OCI-M2 (cell line): Measurements from ENCODE around the gene CEP57.

Source experiments
- DNase-seq: peaks from one replicate; lab custom pipeline; 2025; ENCODE audit not compliant: unreplicated experiment; lab: John Stamatoyannopoulos, UW

CEP57 gene

DNA sequence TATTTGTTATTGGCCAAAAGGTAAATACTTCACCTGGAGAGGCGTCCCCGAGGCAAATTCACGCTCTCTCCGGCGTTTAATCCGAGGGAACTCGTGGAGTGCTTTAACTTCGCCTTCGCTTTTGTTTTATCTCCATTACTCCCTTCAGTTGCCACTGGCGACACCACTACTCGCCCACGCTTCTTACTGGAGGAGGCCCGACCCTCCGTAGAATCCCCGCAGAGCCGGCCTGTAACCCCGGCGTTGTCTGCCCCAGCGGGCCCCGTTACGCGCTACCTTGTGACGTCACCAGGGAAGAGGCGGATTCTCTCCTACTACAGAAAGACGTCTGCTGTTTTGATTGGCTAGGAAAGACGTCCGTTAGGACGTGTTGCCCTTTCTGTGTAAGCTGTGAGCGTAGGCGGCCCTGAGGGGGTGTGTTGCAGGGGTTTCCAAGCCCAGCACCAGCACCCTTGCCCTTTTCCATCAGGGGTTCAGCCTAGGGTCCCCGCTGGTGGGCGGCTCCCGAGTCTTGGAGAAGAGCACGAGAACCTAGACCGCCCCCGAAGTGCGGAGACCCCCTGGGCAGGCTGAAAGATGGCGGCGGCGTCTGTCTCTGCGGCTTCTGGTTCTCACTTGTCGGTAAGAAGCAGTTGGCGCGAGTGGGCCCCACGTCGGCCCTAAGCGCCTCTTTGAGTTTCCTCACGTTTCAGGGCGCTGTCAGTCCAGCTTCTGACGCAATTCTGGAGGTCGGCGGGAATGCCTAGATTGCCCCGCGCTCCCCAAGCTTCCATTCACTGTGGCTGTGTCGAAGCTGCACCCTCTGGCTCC is at the start of gene CEP57:
Gene CEP57 (plus strand): TSS at position 376 of the 810 bp plus-strand sequence. CDS start 201 bp downstream, at position 577.
- peak; percentile 47 for DNase-seq

GRCh38 chr11:95750101-95750500 is 40.2 kb upstream of the CEP57 start:
- no peak for DNase-seq

DNA sequence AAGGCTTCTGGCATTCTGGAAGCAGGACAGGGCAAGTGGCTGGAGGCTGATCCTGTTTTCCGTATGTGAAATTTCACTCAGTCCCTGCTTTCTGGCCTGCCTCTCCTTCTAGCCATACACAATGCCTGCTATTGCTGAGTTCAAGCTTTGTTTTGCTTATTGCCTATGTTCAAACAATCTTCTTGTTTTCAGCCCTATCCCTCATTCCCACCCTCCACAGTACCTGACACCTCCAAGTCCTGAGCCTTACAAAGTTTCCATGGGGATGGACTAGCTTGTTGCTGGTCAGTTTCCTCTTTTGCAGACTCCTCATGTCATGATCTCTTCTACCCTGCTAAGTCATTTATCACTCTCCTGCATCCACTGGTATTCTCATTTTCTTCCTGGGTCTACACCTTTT is 38.8 kb upstream of the CEP57 start:
- no peak for DNase-seq

- no peak for DNase-seq
These were observed 29.4 kb upstream of the CEP57 start for GRCh38 chr11:95760941-95761340.

GRCh38 chr11:95762534-95762933 is 27.8 kb upstream of the CEP57 start:
- DNase-seq = no peak

- no peak for DNase-seq
These were observed 25.9 kb upstream of the CEP57 start for GRCh38 chr11:95764267-95764898.

DNA sequence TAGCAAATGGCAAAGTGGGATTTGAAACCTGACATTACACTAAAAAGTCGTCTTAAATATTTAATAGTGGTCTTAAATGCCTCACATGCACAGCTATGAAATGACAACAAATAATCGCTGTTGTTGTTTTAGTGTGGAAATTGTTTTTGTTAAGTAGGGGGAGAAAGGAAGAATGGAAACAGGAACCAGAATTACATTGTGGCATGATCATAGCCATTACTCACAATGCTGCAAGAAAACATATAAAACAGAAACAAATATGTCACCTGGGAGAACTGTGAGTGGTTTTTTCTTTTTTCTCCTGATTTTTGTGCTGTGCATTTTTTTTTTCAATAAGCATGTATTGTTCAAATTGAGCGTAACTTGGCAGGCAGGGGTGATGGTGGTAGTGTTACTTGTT is 23.6 kb upstream of the CEP57 start:
- no peak for DNase-seq

- DNase-seq = no peak
These were observed 22.8 kb upstream of the CEP57 start for GRCh38 chr11:95767498-95767897.

- no peak for DNase-seq
These were observed 21.8 kb upstream of the CEP57 start for GRCh38 chr11:95768521-95768920.

- no peak for DNase-seq
These were observed 13.4 kb upstream of the CEP57 start for GRCh38 chr11:95776859-95777258.

DNA sequence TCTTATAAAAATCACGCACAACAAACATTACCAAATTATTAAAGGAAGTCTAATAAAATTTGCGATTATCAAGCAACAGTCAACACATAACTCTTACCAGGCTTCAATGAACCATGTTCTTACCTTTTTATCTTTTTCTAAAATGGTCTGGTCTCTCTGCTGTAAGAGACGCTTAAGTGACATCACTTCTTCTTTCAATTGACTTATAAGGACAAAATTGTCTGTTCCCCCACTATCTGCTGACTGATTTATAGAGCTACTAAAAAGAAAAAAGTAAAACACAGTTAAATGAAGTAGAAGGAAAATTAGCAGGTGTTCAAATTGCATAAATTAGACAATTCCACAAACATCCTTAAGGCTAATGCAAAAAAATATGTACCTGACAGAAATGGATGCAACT is 11.6 kb upstream of the CEP57 start:
- DNase-seq = no peak

GRCh38 chr11:95780544-95780943 is 9.8 kb upstream of the CEP57 start:
- no peak for DNase-seq

GRCh38 chr11:95788921-95789505 is 1.3 kb upstream of the CEP57 start:
- DNase-seq = no peak

DNA sequence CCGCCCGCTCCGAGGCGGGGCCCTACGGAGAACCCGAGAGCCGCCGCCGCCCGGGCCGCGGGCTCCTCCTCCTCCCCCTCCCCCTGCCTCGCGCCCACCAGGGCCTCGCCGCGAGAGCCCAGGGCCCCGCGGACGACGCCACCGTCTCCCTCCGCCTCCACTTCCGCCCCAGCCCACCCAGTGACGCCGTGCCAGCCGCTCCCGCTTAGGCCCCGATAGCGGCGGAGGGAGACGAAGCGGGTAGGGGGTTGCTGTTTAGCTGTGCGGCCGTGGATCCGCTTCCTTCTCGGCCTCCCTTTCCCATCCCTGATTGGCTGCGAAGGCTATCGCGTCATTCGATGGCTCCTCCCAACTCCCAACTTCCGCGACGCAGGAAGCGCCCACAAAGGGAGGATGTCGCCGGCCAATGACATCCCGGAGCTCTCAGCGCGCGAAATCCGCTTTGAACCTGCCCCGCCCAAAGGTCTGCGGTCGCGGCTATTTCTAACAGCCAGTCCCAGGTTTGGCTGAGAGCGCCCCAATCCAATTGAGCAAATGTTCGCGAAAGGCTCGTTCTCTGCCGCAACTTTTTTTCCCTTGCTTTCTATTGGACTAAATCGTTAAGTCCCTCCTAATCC is 684 bp upstream of the CEP57 start, which contains the start of gene FAM76B:
Gene FAM76B (minus strand): TSS at position 277 of the 617 bp plus-strand sequence. CDS start 304 bp downstream, outside the sequence.
- peak; percentile 94 for DNase-seq

DNA sequence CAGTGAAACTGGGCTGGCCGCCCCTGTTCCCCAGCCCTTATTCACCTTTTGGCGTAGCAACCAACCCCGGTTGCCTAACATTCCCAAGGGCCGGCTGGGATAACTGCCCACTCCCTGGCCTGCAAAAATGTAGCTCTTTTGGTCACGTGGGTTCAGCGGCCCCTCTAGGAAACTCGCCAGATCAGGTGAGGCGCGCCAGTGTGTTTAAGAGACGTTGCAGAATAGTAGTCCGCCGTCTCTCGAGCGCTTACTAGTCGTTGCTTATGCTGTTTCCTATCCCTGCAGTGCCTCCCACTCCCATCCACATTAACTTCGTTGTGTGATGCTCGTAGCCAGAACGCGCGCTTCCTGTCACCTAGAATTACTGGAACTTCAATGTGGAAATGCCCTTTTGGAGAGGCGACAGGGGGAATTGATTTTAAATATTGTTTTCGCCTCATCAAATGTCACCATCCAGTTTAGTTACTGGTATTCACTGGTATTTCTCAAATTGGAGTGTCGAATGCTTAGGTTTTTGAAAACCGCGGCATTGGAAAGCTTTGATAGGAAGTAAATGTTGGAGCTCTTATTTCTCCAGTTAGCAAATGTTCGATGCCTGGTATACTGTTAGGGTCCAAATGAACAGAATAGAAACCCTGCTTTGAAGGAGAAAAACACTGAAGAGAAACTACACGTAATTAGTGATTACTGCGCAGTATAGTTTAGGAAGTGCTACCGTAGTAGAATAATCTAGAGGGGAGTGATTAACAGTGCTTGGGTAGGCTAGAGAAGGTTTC is 823 bp downstream of the CEP57 start:
- no peak for DNase-seq

GRCh38 chr11:95791709-95792033 is 1.4 kb downstream of the CEP57 start:
- no peak for DNase-seq

DNA sequence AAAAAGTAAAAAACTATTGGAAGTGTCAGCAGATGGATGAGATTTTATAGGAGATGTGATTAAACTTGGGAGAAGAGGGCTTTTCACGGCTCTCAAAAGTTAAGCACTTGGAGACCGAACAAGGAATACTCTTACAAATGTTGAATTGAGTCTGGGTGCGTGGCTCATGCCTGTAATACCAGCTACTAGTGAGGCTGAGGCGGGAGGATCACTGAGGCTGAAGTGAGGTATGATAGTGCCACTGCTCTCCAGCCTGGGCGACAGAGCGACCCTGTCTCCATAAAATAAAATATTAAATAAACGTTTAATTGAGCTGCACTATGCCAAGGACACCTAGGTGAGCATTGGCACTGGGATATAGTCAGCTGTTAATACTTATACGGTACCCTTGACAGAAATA is 1.9 kb downstream of the CEP57 start:
- DNase-seq = no peak

- no peak for DNase-seq
These were observed 2.4 kb downstream of the CEP57 start for GRCh38 chr11:95792700-95793099.

DNA sequence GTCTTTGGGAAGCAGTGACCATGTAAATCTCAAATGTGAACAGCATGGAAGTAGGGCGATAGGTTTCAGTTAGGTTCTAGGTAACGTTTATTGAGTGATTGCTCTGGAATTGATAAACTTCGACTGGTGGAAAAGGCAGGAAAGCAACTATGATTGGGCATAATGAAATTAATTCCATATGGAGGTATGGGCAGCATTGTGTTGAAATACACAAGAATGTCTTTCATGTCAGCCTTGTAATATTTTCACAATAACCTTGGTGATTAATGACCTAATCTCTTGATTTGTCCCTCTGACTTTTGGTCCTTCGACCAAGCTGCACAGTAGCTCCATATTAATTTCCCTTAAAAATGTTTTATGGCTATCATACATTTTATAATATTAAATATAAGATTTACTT is 2.8 kb downstream of the CEP57 start:
- DNase-seq = no peak

DNA sequence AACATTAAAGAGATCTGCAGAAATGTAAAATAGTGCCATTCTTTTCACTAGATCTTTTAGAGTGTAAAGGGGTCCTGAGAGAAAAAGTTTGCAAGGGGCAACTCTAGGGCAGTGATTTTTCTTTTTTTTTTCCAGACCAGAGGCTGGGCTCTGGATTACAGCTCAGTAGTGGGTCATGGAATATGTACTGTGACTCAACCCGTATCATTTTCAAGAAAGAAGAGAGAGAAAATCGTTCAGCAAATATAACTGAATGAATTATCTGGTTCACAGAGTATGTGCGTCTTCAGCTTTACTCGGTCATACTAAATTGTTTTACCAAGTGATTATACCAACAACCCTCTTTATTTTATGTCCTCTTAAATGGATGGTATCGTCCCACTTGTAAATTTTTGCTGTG is 3.8 kb downstream of the CEP57 start:
- DNase-seq = no peak
